ENCODE data around the gene MAIP1. TPM values are rescaled to one million over a fixed set of nuclear protein-coding genes. Genes with fewer than 3 reads are reported as not detected.

MAIP1 gene
- total and polyA plus RNA-seq, 2 of the 4 experiments (the other 2 are of a cell fraction), result 14.2 to 16.8 TPM

- CTCF ChIA-PET, result no interaction called here
- H4K91ac ChIP-seq (ENCODE audit: insufficient read depth, low read depth, low read length), result no peak overlapping the region
- no peak overlapping the region for H2AFZ ChIP-seq (replicated peaks; ENCODE audit: low read length, poor library complexity)
Observed at GRCh38 chr2:199907008-199907714, 48.2 kb upstream of the MAIP1 start.

More at GRCh38 chr2:199907008-199907714, 48.2 kb upstream of the MAIP1 start:
- Histone ChIP-seq H3K9ac (ENCODE audit: low read depth, low read length) (no peak overlapping the region), H3K27ac (ENCODE audit: insufficient read depth, low read length) (no peak overlapping the region), H2BK15ac (ENCODE audit: low read depth, low read length) (no peak overlapping the region), H2AK9ac (replicated peaks; ENCODE audit: low read depth, low read length, poor library complexity) (no peak overlapping the region), H4K8ac (ENCODE audit: low read depth in 2 of 2, low read length in 2 of 2) (no peak overlapping the region), H3K9me1 (ENCODE audit: insufficient read depth, low read length) (no peaks in the 10 kb centered on the region), H3K9me3 (ENCODE audit: control insufficient read depth, insufficient read depth, low read length) (peaks cover 2% of the 10 kb centered on the region; the same call in 1 of the 2 replicates), H3K14ac (replicated peaks; ENCODE audit: low read depth, low read length) (no peak overlapping the region), H3K79me1 (ENCODE audit: low read depth in 1 of 2, low read length in 2 of 2) (peaks cover 5 to 9% of the 10 kb centered on the region in 2 experiments; a peak in 3 of 4 replicates), H2BK20ac (ENCODE audit: low read depth, low read length) (no peak overlapping the region), H3K23ac (ENCODE audit: low read depth, low read length) (no peak overlapping the region), H3K18ac (ENCODE audit: low read depth, low read length) (no peak overlapping the region), H2AK5ac (ENCODE audit: low read depth, low read length) (no peak overlapping the region), H3K4me2 (ENCODE audit: low read depth, low read length) (no peak overlapping the region), H4K20me1 (ENCODE audit: insufficient read depth, low read length) (peaks cover 4% of the 10 kb centered on the region; the same call in 1 of the 2 replicates), H3K27me3 (ENCODE audit: control insufficient read depth, insufficient read depth, low read length) (peaks cover 4% of the 10 kb centered on the region; the same call in 1 of the 2 replicates), H3K4me1 (ENCODE audit: control insufficient read depth, insufficient read depth, low read length) (no peaks in the 10 kb centered on the region), H2BK5ac (ENCODE audit: low read depth, low read length, poor library complexity, severe bottlenecking) (no peak overlapping the region), H4K5ac (ENCODE audit: low read depth, low read length) (no peak overlapping the region), H3K4me3 (ENCODE audit: insufficient read depth, low read depth, low read length) (no peak overlapping the region), H2BK120ac (ENCODE audit: low read depth, low read length) (no peak overlapping the region), H3K56ac (ENCODE audit: extremely low read depth, insufficient read depth, low read length) (no peak overlapping the region), H3K36me3 (ENCODE audit: control insufficient read depth, insufficient read depth, low read length) (no peaks in the 10 kb centered on the region), H3K4ac (ENCODE audit: low read depth, low read length) (no peak overlapping the region)
- POLR2A ChIA-PET (ENCODE audit: unreplicated experiment), result no interaction called here
- in situ Hi-C loops (cut with MboI; ENCODE audit: low sequenced_read_pairs), result no loop called here
- no TSS peak for BruUV-seq (replicated peaks)
- WGBS, 2 experiments (ENCODE audit: extremely low coverage in 2 of 2, insufficient read length in 1 of 2), result no CpG with 5 or more reads among the region's 2 CpGs
- dilution Hi-C loops (cut with HindIII; ENCODE audit: low sequenced_read_pairs, unreplicated experiment), result no loop called here
- intact Hi-C loops (cut with micrococcal nuclease), result no loop called here
- no peak for TF ChIP-seq RCOR1 (IDR thresholded peaks at IDR 0.05; ENCODE audit: insufficient replicate concordance, low read length)
- no peak for TF ChIP-seq MAZ (IDR thresholded peaks at IDR 0.05; ENCODE audit: borderline replicate concordance, low read depth, low read length)
- no peak for TF ChIP-seq BHLHE40 (IDR thresholded peaks at IDR 0.05; ENCODE audit: low read depth, low read length)
- no peak for TF ChIP-seq RAD21 (IDR thresholded peaks at IDR 0.05; ENCODE audit: low read length)
- TF ChIP-seq MAFK (IDR thresholded peaks at IDR 0.05; ENCODE audit: low read depth, low read length), result no peak
- TF ChIP-seq POLR2A (IDR thresholded peaks at IDR 0.05; ENCODE audit: low read depth, low read length), result no peak
- TF ChIP-seq FOS (IDR thresholded peaks at IDR 0.05; ENCODE audit: low read depth, low read length), result no peak
- TF ChIP-seq, protein P1, sequence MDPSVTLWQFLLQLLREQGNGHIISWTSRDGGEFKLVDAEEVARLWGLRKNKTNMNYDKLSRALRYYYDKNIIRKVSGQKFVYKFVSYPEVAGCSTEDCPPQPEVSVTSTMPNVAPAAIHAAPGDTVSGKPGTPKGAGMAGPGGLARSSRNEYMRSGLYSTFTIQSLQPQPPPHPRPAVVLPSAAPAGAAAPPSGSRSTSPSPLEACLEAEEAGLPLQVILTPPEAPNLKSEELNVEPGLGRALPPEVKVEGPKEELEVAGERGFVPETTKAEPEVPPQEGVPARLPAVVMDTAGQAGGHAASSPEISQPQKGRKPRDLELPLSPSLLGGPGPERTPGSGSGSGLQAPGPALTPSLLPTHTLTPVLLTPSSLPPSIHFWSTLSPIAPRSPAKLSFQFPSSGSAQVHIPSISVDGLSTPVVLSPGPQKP (IDR thresholded peaks at IDR 0.05; ENCODE audit: borderline replicate concordance, low read depth, low read length), result no peak
- TF ChIP-seq, protein P2, sequence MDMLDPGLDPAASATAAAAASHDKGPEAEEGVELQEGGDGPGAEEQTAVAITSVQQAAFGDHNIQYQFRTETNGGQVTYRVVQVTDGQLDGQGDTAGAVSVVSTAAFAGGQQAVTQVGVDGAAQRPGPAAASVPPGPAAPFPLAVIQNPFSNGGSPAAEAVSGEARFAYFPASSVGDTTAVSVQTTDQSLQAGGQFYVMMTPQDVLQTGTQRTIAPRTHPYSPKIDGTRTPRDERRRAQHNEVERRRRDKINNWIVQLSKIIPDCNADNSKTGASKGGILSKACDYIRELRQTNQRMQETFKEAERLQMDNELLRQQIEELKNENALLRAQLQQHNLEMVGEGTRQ (IDR thresholded peaks at IDR 0.05; ENCODE audit: low read depth, low read length), result no peak
- DNase-seq (no peak), ATAC-seq (ENCODE audit: low read depth) (no peak)
